Retinal pigment epithelial cell (primary cell): ENCODE data around the gene ADAP1.

Experiments
- DNase-seq: peaks from one replicate; pipeline ENCODE4 v3.0.0-alpha.2; 2010; ENCODE audit warnings: low read depth
- H3K4me3 ChIP-seq: 2 replicates; pipeline ENCODE4 v1.5.1; 2011; ENCODE audit warnings: mild to moderate bottlenecking, low read length, control low read depth, moderate library complexity
- CTCF ChIP-seq: conservative IDR thresholded peaks from 2 replicates; pipeline ENCODE4 v1.5.1; 2011; ENCODE audit warnings: low read depth, low read length, control low read depth, inconsistent platforms

ADAP1 gene

DNA sequence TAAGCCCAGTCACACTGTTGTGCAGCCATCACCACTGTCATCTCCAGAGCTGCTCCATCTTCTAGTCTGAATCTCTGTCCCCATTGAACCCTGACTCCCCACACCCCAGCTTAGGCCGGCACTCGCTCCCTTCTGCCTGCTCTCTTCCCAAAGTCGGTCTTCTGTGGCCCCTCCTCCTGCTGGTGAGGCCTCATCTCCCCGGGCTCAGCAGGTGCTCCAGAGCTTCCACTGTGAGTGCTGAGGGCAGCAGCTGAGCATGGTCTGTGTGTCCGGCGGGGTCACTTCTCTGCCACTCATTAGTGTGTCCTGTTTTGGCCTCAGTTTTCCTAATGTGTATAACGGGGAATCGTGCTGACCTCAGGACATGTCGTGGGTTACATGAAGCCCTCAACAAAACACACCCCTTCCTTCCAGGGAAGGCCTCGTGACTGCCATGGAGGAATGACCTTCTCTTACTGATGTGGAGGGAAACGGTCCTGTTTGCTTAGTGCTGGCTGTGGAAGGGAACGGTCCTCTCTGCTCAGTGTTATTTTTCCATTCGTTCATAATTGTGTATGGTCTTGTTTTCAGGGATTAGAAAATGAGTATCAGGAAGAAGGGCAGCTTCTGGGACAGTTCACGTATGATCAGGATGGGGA, 82.5 kb downstream of the ADAP1 start:
- no peak for TF ChIP-seq CTCF
- DNase-seq, result no peak
- no peak overlapping the region for H3K4me3 ChIP-seq

- H3K4me3 ChIP-seq, result no peak overlapping the region
- DNase-seq, result no peak
- no peak for TF ChIP-seq CTCF
Measured at GRCh38 chr7:869348-869747, 85.1 kb downstream of the ADAP1 start.

DNA sequence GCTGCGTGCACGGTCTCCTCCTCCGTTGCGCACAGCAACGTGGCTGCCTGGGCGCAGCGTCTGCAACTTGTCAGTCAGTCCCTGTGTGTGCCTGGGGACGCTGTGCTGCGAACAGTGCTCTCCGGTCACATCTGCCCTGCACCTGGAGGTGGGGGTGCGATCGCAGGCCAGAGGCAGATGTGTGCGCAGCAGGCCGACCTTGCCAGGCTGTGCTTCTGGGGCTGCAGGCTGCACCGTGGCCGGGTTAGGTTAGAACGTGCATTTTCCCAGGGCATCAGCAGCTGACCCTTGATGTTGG, 86.3 kb downstream of the ADAP1 start:
- no peak for DNase-seq
- H3K4me3 ChIP-seq, result no peak overlapping the region
- no peak for TF ChIP-seq CTCF

DNA sequence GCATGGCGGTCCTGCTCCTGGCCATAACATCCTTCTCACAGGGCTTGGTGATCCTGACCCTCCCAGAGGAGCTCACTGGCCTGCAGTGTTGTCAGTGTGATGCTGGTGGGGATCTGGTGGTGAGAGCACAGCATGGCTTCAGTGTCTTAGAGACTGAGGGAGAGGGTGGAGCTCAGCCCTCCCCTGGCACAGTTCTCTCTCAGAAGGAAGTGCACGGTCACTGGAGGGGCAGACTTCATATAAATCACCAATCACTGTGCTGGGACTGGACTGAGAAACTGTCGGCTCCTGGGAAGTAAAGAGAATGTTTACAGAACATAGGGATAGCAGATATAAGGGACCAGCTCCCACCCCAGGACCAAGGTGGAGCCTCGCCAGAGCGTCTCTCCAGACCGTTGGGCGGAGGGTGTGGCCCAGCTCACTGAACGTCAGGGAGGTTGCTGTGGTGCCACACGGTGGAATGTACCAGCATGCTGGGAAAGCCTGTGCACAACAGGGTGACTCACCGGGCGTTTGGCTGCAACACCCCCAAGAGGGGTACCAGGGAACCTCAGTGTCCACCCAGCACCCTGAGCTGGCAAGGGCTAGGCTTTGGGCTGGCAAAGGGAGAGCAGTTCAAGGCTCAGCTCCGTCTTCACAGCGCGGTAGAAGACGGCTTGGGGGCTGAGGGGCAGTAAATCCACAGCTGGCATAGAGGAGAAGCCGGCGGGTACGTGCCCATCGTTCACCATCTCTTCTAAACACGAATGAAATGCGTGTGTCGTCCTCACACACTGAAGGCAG, 86.9 kb downstream of the ADAP1 start:
- H3K4me3 ChIP-seq, result no peak overlapping the region
- DNase-seq, result peak; percentile 81
- no peak for TF ChIP-seq CTCF

DNA sequence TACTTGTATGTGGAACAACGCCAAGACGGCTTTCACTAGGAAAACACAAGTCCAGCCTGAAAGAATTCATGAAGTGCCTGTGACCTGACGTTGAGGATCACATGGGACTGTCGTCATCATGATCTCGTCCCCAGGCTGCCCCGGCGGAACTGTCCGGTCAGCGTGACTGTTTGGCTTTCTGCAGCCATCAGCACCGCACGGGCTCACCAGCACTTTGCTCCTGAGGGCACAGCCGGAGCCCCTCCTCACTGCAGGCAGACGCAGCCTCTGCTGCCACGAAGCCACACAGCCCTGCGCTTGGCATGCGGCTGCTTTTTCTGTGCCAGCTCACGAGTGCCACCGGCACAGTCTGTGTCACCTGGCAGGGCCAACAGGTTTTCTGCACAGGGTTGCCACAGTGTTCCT, 87.5 kb downstream of the ADAP1 start:
- DNase-seq, result peak; percentile 71
- no peak for TF ChIP-seq CTCF
- no peak overlapping the region for H3K4me3 ChIP-seq

DNA sequence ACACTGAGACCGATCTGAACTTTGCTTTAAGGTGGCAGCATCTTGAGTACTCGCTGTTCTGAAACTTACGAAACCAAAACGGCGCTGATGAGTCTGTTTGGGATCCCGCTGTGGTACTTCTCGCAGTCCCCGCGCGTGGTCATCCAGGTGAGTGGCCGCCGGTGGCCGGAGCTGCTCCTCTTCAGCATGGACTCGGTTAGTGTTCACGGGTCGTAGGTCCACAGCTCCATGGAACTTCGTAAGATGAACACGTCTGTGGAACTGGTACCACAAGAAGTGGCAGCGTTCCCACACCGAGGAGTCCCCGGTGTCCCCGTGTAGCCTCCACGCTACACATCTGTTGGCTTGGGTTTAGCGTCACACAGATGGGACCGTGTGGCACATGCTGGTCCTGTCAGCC, 88.6 kb downstream of the ADAP1 start:
- no peak overlapping the region for H3K4me3 ChIP-seq
- no peak for TF ChIP-seq CTCF
- DNase-seq, result no peak

DNA sequence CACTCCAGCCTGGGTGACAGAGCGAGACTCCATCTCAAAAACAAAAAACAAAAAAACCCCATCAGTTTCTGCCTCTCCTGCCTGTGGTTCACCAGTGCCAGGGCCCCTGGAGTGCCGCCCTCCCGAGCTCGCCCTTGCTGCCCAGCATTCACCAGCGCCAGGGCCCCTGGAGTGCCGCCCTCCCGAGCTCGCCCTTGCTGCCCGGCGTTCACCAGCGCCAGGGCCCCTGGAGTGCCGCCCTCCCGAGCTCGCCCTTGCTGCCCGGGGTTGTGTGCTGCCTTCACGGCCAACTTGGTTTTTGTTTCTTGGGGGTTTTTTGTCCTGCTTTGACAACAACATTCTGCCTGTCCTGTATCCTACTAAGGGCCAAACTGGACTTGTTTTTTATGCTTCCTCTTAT, 91.4 kb downstream of the ADAP1 start:
- no peak for DNase-seq
- no peak overlapping the region for H3K4me3 ChIP-seq
- no peak for TF ChIP-seq CTCF
